HT1080 (cell line): Measurements from ENCODE around the gene LMAN1L. TPM values are rescaled to one million over a fixed set of nuclear protein-coding genes. Genes with fewer than 3 reads are reported as not detected.

Source experiments
- DNase-seq: peaks from one replicate; pipeline ENCODE4 v3.0.0-alpha.2; 2015; ENCODE audit warnings: low read depth
- polyA plus RNA-seq, 2 experiments: library from polyadenylated mRNA; depleted of rRNA; stranded (reverse); fragments of >200 nt; gene quantifications; 2 replicates each; pipeline ENCODE4 v1.2.3, GENCODE V29; 2015
- total RNA-seq: library from RNA; depleted of rRNA; stranded (reverse); fragments of >200 nt; shearing (Covaris generic); gene quantifications from 2 replicates; pipeline ENCODE4 v1.2.3, GENCODE V29; 2014; rRNA removed

The LMAN1L gene
- 0.05 TPM in 1 of 2 replicates, not detected in the other for total RNA-seq
- polyA plus RNA-seq (2015; cell fraction: cytosol; rRNA removed) = not detected in 2 replicates
- 0.32 TPM in 1 of 2 replicates, not detected in the other for polyA plus RNA-seq (2015; cell fraction: nucleus; rRNA removed)

DNA sequence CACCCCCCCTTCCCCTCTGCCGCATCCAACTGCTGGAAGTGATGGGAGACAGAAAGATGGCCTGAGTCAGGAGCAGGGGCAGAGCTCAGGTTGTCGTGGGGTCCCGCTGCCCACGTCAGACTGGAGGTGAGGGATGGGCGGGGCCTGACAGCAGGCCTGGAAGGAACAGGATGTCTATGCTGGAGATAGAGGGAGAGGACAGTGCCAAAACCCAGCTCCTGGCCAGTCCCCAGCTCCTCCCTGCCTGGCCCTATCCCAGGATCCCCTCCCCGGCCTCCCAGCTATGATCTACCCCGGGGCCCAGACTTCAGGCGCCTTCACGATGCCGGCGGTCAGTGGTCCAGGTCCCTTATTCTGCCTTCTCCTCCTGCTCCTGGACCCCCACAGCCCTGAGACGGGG lies at the start of gene LMAN1L:
LMAN1L (plus strand) TSS at position 303 of the 400 bp plus-strand sequence; CDS start at position 323, 20 bp downstream.
- no peak for DNase-seq

DNA sequence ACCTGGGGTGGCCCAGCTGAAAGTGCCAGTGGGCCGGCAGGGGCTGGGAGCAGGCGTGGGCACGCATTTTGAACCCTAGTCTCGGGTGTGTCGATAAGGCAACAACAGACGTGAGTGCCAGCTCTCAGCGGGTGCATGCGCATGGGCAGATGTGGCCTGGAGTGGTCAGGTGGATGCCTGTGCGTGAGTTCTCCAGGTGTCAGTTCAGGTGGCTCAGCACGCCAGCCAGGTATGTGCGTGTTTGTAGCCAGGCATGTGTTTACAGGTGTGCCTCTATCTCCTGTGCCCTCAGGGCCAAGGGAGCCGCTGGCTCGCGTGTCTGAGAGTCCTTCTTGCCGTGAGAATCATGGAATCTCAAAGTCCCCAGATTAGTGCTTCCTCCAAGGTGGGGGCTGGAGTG lies 49.2 kb upstream of the LMAN1L start:
- DNase-seq = no peak

DNA sequence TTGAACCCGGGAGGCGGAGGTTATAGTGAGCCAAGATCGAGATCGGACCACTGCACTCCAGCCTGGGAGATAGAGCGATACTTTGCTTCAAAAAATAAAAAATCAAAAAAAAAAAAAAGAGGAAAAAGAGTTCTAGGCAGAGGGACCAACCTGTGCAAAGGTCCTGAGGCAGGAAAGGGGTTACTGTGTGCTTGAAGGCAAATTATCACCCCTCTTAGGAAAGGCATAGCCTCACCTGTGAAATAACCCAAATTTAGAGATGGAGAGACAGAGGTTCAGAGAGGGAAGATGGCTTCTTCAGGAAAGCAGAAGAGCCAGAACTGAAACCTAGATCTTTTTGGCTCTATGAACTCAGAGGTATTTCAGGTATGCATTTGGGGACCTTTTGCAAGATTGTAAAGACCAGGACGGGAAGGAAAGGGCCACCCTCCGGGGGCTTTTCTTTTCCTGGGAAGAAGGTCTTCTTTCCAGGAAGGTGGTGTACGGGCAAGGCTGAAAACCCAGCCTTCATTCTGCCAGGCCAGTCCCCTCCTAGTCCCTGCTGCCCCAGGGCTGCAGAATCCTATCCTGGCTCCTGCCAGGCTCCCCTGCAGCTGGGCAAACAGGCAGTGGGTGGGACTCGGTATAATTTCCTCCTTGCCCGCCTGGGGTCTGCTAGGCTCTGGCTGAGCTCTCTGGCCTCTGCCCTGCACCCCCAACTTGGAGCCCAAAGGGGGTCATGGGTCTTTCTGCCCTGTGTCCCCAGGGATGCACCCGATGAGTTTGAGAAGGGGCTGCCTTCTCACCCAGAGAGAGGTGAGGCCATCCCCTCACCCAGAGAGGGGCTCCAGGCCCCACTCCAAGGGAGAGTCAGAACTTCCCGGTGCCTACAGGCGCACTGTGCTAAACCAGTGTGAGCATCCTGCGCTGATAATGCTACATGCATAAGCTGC lies 45.2 kb upstream of the LMAN1L start:
- DNase-seq = no peak

DNA sequence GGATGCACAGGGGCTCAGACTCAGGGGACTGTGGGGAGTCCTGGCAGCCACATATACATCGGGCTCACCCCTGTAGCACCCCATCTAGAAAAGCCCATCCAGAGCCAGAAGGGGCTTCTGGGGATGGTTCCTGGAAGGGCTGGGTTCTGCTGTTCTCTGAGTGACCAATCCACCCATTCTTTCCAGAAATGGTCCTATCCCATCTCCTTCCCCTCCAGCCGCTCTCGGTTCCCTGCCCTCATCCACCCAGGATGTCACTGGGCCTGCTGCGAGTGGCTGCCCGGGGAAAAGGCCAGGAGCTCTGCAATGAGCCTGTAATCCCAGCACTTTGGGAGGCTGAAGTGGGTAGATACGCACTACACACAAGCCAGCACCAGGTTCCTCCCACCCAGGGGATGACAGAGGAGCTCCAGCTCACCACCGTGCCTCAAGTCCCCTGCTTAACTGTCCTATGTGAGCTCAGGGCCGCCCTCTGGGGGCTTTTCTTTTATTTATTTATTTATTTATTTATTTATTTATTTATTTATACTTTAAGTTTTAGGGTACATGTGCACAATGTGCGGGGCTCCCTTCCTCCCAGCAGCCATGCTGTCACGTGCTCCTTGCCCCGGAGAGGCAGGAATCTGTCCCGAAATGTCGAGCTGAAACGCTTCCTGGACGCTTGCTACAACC lies 44.4 kb upstream of the LMAN1L start:
- DNase-seq = no peak

DNA sequence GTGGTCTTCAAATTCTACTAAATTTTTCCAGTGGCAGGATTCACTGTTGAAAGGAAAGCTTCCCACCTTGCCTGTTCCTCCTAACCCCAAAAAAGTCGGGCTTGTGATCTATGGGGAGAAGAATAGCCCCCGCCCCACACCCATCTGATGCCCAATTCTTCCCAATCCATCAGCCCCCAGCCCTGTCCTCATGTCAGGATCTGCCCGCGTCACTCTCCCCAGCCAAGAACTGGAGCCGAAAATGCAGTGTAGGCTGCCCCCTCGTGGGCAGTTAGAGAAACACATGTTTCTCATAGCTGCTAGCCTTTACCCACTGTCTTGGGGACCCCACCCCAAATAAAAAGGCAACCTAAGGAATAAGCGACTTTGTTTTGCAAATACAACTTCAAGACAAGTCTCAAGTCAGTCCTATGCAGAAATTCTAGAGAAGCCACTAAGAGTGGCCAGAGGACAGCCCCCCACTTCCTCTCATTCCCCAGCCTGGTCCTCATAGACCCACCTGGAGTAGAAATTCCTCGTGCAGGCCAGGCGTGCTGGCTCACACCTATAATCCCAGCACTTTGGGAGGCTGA lies 43.8 kb upstream of the LMAN1L start:
- peak; percentile 50 for DNase-seq

DNA sequence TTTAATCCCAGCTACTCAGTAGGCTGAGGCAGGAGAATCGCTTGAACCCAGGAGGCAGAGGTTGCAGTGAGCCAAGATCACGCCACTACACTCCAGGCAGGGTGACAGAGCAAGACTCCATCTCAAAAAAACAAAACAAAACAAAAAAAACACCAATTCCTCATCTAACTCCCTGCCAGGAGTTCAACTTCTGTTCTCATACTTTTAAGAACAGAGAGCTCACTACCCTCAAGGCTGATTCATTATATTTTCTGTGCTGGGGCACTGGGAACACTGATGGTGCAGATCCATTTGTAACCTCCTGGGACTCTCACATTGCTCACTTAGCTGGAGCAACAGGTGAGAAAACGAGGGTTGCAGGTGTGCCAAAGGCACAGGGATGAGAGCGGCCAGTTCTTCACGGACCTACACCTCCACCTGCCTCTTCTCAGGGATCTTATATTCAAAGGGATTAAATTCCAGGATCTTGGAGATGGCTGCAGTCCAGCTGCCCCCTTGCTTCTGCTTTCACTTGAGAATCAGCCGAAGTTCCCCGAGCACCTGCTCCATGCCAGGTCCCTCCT lies 43.1 kb upstream of the LMAN1L start:
- no peak for DNase-seq

DNA sequence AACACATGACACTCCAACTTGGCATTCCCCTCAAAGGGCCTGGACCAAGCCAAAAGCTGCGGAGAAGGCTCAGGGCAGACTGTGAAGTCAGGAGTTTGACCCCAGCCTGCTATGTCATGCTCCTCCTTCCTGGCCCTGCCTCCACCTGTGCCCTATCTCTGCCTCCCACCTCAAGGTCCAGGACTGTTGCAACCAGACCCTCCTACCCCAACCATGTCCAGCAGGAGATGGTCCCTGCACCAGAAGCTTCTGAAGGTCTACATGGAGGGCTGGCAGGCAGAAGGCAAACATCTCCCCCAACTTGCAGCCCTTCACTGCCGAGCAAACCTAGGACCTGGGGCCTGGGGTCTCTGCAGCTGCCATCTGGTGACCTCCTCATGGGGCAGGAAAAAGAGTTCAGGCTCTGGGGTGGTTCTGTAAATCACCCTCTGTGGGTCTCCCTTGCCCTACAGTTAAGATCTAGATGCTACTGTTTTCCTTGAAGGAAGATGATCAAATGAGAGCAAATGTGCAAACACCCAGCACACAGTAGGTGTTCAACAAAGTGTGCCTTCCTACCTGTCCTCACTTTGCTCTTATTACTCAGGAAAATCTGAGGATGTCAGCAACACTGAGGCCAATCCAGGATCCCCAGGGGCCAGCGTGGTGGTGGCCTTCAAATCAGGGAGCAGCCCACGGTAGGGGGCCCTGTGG lies 42.3 kb upstream of the LMAN1L start:
- DNase-seq = no peak

DNA sequence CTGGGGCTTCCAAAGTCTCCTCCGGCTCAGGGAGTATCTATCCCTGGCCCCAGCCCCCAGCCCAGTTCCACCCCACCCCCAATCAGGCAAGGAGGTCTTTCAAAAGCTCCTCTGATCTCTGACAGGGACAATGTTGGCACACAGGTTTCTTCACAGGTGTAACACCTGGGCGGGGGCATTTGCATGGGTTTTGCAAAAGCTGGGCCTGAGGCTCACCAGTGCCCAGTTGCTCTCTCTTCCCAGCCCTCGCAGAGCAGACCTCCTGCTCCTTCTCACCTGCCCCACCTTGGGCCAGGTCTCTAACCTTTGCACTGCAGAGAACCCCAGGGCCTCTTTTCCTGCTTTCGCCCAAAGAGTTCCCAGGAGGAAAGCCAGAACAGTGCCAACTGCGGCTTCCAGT lies 39.3 kb upstream of the LMAN1L start:
- no peak for DNase-seq

DNA sequence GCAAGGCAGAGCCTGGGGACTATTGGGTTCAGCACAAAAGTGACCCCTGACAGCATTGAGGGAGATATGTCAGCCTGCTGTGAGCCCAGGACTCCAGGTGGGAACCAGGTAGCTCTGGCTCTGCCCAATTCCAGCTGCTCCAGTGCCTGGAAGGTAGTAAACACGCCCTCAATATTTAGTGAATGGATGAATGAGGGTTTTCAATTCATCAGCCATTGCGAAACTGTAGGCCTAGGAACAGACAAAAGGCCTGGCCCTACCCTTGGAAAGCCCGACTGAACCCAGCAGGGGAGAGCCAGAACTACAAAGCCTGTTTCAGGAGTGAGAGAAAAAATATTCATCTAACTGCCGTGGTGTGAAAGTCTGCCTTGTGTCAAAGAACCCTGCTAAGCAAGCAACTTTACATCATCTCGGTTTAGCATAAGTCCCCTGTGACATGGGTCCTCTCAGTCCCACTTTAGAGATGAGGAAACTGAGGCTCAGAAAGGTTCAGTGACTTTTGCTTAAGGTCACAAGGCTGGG lies 38.8 kb upstream of the LMAN1L start:
- DNase-seq = no peak

DNA sequence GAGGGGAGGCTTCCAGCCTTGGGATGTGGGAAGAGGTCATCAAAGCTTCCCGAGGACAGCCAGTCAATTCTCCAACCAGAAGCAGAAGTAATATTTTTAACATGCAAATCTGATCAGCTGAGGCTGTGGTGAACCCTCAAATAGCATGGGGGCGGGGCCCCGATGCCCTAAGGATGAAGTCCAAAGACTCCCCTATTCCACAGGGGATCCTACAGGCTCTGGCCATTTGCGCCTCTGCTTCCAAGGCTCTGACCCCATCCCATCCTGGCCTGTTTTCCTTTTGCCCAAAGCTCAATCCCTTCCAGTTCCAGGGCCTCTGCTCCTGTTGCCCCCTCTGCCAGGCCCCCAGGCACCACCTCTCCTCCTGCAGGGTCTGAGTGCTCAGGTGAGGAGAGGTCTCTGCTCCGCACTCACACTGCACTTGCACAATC lies 37.5 kb upstream of the LMAN1L start:
- no peak for DNase-seq

DNA sequence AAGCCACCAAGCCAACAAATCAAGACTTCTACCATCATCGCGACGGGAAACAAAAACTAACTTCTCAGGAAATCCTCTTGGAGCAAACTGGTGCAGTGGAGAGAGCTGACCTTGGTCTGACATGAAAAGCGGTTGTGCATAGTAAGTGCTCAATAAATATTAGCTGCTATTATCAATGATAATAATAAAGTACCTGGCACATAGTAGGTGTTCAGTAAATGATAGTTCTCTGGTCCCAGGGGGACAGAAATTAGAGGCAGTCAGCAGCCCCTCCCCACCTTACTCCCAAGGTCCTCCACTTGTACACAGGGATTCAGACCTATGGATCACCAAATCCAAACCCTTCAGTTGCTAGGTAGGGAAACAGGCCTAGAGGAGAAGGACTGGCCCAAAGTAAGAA lies 36.7 kb upstream of the LMAN1L start:
- no peak for DNase-seq

DNA sequence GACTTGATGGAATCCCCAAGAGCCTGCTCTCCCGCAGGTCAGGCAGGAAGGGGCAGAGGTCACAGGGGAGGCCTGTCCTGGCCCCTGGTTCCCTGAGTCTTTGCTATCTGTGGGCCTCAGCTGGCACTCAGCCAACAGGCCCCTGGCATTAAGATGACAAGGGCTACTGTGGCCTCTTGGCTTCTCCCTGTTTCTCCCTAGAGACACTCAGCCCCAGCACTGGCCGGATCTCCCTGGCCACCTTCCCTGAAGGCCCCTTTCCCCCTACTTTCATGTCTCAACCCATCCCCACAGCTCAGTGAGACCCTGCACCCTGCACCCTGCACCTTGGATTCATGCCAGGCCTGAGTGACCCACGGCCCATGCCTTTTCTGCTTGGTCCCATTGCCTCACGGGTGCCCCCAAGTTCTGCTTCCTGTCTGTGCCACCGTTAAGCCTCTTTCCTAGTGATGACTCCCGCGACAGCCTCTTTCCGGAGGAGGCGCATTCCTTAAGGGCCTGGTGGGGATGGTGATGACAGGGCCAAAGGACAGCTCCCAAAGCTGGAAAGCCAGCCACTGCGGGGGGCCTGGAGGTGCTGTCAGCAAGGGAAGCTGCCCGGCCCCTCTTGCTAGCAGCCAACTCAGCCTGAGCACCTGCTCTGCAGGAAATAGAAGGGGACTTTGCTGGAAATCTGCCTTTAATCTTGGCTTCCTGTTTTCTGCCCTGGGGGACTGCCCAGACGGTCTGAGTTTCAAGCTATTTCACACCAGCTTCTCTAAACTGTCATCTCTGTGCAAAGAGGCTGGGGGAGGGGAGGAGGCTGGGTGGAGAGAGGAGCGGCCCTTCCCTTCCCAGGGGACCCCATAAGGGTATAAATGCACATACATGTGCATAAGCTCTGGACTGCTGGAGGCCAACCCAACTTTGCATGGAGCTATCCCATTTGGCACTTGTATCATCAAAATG lies 35.5 kb upstream of the LMAN1L start:
- DNase-seq = no peak

DNA sequence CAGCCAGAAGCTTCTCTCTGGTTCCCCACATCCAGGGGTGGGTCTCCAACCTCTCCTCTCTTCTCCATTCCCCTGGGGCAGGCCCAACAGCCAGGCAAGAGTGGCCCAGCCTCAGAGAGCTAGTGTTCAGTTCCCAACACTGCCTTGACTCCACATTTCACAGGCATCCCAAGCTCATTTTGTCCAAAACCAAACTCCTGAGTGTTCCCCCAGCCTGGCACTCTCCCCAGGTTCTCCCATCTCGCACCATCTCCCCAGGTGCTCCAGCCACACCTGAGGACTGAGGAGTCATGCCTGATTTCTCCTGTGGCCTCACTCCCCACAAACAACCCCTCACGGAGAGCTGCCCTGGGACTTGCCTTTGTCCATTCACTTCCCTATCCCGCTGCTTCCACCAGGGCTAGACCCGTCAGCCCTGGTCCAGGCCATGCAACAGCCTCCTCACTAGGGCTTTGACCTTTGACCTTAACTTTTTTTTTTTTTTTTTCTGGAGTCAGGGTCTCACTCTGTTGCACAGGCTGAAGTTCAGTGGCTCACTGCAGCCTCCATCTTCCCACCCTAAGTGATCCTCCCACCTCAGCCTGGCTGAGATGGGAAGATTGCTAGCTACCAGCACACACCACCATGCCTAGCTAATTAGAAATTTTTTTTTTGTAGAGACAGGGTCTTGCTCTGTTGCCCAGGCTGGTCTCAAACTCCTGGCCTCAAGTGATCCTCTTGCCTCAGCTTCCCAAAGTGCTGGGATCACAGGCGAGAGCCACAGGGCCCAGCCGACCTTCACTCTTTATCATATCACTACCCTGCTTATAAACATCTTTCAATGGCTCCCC lies 34.7 kb upstream of the LMAN1L start:
- DNase-seq = no peak

DNA sequence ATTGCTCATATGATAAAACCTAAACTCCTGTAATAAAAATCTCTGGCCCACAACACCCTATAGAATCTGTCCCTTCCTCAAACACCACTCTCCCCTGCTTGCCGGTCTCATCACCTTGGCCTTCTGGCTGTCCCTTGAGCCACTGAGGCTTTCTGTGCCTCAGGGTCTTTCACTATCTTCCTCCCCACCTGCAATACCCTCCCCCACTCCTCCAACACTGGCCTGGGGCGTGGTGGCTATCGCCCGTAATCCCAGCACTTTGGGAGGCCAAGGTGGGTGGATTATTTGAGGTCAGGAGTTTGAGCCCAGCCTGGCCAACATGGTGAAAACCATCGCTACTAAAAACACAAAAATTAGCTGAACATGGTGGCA lies 34.0 kb upstream of the LMAN1L start:
- no peak for DNase-seq

DNA sequence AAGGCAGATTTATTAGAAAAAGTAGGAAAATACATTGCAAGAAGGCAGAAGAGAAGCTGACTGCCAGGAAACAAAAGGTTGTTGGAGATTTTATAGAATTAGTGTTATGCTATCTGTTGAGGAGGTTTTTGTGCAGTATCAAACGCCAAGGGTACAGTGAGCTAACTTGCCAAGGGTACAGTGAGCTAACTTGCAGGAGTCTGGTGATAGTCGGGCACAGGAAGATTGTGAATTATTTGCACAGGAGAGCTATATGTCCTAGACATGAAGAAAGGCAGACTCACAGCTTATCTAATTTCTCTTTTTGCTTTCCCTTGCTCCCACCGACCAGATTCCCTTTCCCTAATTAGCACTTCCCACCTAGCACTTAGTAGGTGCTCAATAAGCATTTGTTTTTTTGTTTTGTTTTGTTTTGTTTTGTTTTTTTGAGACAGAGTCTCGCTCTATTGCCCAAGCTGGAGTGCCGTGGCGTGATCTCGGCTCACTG lies 33.4 kb upstream of the LMAN1L start:
- DNase-seq = no peak

DNA sequence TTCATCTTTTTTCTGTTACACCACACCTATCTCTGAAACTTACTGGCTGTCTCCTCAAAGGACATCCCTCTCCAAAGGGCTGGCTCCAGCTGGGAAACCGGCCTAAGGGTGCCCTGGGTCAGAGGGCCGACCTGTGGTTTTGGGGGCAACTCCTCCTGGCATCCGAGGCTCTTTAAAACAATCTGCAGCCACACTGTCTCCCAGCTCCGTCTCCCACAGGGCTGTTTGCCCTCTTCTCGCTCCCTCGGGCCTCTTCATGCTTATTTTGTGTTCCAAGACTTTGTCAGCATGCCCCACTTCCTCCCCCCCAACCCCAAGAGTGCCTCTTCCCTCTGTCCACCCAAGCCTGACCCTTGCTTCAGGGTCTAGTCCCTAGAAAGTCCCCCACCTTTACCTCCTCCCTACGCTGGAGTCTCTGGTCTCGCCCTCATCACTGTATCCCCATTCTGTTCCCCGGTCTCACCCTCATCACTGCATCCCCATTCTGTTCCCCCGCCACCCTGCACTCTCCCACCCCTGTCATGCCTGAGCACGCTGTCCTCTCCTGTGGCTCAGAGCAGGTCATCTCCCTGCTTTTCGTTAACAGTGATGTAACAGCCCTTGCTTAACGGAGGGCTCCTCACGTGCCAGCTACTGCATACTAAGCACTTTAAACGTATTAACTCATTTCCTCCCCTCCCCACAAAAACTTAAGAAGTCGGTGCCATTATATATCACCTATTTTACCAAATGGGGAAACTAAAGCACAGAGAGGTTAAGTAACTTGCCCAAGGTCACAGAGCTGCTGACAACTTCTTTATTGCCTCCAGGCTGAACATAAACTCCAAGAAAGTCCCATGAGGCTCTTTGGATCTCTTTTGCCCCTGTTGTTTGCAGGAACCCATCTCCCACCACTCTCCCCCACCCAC lies 31.9 kb upstream of the LMAN1L start:
- DNase-seq = no peak

DNA sequence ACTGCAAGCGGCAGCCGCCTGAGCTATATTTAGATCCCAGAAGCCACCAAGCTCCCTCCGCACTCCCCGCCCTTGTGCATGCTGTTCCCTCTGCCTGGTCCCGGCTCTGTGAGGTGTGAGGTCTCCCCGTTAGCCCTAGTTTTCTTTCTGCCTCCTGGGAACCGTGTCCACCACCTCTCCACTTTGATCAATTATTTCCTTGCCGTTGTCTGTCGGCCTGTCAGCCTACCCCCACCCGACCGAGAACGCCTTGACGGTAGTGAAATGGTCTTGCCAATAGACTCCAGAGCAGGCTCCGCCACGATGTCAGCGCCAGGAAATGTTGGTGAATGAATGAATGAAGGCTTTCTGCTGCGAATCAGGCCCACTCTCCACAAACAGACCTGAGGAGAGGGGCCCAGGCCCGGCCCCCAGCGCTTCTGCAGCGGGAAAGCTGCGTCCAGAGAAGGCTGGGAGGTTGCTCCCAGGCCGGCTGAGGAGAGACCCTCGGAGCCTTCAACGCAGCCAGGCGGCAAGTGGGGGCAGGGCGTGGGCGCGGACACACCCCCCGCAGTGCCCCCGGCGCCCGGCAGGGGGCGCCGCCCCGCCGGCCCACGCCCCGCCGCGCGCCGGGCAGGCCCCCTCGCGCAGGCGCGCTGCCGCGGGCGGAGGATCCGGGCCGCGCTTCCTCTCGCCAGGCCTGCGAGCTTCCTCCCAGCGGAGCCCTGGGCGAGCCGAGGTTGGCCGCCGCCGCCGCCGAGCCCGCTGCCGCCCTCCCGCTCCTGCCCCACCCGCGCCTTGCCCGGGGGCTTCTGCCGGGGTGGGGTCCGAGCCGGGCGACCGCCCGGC lies 31.0 kb upstream of the LMAN1L start, which contains the start of gene CSK:
CSK (plus strand) TSS at position 650 of the 828 bp plus-strand sequence. CDS start 16,218 bp downstream, outside the sequence.
- no peak for DNase-seq
